Stimulated activated naive CD8-positive, alpha-beta T cell treated with anti-CD3 and anti-CD28 coated beads, Interleukin-15, Interleukin-2, amounts not matched to agents 100 U/mL and 50 U/mL, for 24 hours (primary cell): ENCODE data around the gene TBC1D2B.

Source experiments
- ATAC-seq: fragments of 150-1000 bp; cut with Tn5 transposase; one replicate; pipeline ENCODE4 v1.10.0; 2021
- DNase-seq: peaks from one replicate; pipeline ENCODE4 v3.0.0; 2021

The TBC1D2B gene

GRCh38 chr15:78072080-78072892, 5.2 kb downstream of the TBC1D2B start:
- no peak for DNase-seq
- ATAC-seq: no peak

- no peak for ATAC-seq
Observed at GRCh38 chr15:78071383-78071782, 6.1 kb downstream of the TBC1D2B start.

GRCh38 chr15:78070049-78070700, 7.3 kb downstream of the TBC1D2B start:
- peak; percentile 58 for DNase-seq

More at GRCh38 chr15:78071383-78071782, 6.1 kb downstream of the TBC1D2B start:
- no peak for DNase-seq

GRCh38 chr15:78069462-78070029, 8.0 kb downstream of the TBC1D2B start:
- DNase-seq (no peak), ATAC-seq (no peak)

More at GRCh38 chr15:78070049-78070700, 7.3 kb downstream of the TBC1D2B start:
- ATAC-seq: peak; percentile 64

- DNase-seq (no peak), ATAC-seq (no peak)
Observed at GRCh38 chr15:78069052-78069414, 8.5 kb downstream of the TBC1D2B start.

GRCh38 chr15:78067328-78068228, 9.9 kb downstream of the TBC1D2B start:
- ATAC-seq (no peak), DNase-seq (no peak)

GRCh38 chr15:78065973-78066946, 11.3 kb downstream of the TBC1D2B start:
- DNase-seq (no peak), ATAC-seq (no peak)

- DNase-seq (peak; percentile 5), ATAC-seq (no peak)
Observed at GRCh38 chr15:78065284-78065872, 12.1 kb downstream of the TBC1D2B start.

- DNase-seq (no peak), ATAC-seq (no peak)
Observed at GRCh38 chr15:78064544-78064943, 13.0 kb downstream of the TBC1D2B start.

GRCh38 chr15:78063970-78064385, 13.5 kb downstream of the TBC1D2B start:
- DNase-seq (no peak), ATAC-seq (no peak)

GRCh38 chr15:78063217-78063616, 14.3 kb downstream of the TBC1D2B start:
- ATAC-seq (no peak), DNase-seq (no peak)

- ATAC-seq (peak; percentile 74), DNase-seq (no peak)
Observed at GRCh38 chr15:78061963-78062427, 15.5 kb downstream of the TBC1D2B start.

- DNase-seq (no peak), ATAC-seq (peak; percentile 20)
Observed at GRCh38 chr15:78060232-78060631, 17.3 kb downstream of the TBC1D2B start.

GRCh38 chr15:78059110-78059839, 18.2 kb downstream of the TBC1D2B start:
- ATAC-seq: no peak

GRCh38 chr15:78058401-78058935, 19.0 kb downstream of the TBC1D2B start:
- ATAC-seq (no peak), DNase-seq (no peak)

More at GRCh38 chr15:78059110-78059839, 18.2 kb downstream of the TBC1D2B start:
- DNase-seq: no peak

- DNase-seq: no peak
- no peak for ATAC-seq
Observed at GRCh38 chr15:78057803-78058202, 19.7 kb downstream of the TBC1D2B start.

GRCh38 chr15:78056714-78057269, 20.7 kb downstream of the TBC1D2B start:
- DNase-seq: peak; percentile 9
- no peak for ATAC-seq

- peak; percentile 27 for DNase-seq
Observed at GRCh38 chr15:78055919-78056713, 21.4 kb downstream of the TBC1D2B start.

More at GRCh38 chr15:78055919-78056713, 21.4 kb downstream of the TBC1D2B start:
- ATAC-seq: peak; percentile 58
